GM12878 (cell line): ENCODE measurements around the gene NUMBL. TPM values are rescaled to one million over a fixed set of nuclear protein-coding genes. Genes with fewer than 3 reads are reported as not detected.
"Not testable (repeated sequence)": the region's sequence is repeated elsewhere in the genome, so short reads cannot be mapped to it uniquely, and the experiment has no call there.

Source experiments
- ATAC-seq: fragments of 200-7000 bp; cut with Tn5 transposase; 3 replicates; pipeline ENCODE4 v1.9.1; 2020; ENCODE audit warnings: mild to moderate bottlenecking, moderate library complexity
- BruUV-seq: library from RNA; stranded (reverse); fragments of 400-500 nt; replicated peaks from 2 replicates; lab custom pipeline; 2021; lab: Mats Ljungman, UMichigan
- CTCF ChIA-PET: fragments of 300-600 bp; sonication (Branson Sonifier 250); formaldehyde crosslinking; extraction: SDS; loops from one replicate; lab custom pipeline; 2021; ENCODE audit warnings: inconsistent platforms; lab: Yijun Ruan, JAX
- POLR2A ChIA-PET: fragments of 350-600 bp; formaldehyde crosslinking; extraction: SDS; loops from one replicate; lab custom pipeline; 2021; ENCODE audit warnings: inconsistent platforms; lab: Charles Lee
- RAD21 ChIA-PET: fragments of 300-600 bp; sonication (Branson Sonifier 250); formaldehyde crosslinking; loops from one replicate; lab custom pipeline; 2023; ENCODE audit warnings: antibody characterized with exemption; ENCODE audit not compliant: unreplicated experiment; lab: Charles Lee
- SMC1A ChIA-PET: fragments of 300-600 bp; sonication (Branson Sonifier 250); formaldehyde crosslinking; loops from one replicate; lab custom pipeline; 2023; ENCODE audit not compliant: unreplicated experiment, uncharacterized antibody; lab: Charles Lee
- DNase-seq: peaks from one replicate; pipeline ENCODE4 v3.0.0-alpha.2; 2011; ENCODE audit warnings: low read depth, low spot score
- FAIRE-seq: peaks from 3 replicates; lab custom pipeline; 2011; peaks lifted over from hg19 to GRCh38; lab: Jason Lieb, UNC
- H2AFZ ChIP-seq: 2 replicates; pipeline ENCODE4 v1.6.0; 2011; ENCODE audit warnings: low read depth, low read length, control low read depth; ENCODE audit not compliant: control insufficient read depth
- H3K27ac ChIP-seq: 2 replicates; pipeline ENCODE4 v1.5.1; 2011; ENCODE audit warnings: control low read depth; ENCODE audit not compliant: control insufficient read depth, insufficient read depth
- H3K27me3 ChIP-seq, 2 experiments: replicated peaks in 1 of 2; 2 replicates each; pipeline versions ENCODE4 v1.6.0 to v1.6.1; 2011; ENCODE audit warnings: low read length in 1 of 2; ENCODE audit not compliant: control insufficient read depth in 2 of 2, insufficient read depth in 2 of 2
- H3K36me3 ChIP-seq, 2 experiments: 2 replicates each; pipeline ENCODE4 v1.5.1; 2011; ENCODE audit warnings: low read length in 1 of 2; ENCODE audit not compliant: control insufficient read depth in 2 of 2, insufficient read depth in 2 of 2
- H3K4me1 ChIP-seq: 2 replicates; pipeline ENCODE4 v1.6.1; 2011; ENCODE audit warnings: mild to moderate bottlenecking, low read length, moderate library complexity, mixed read lengths; ENCODE audit not compliant: control insufficient read depth, insufficient read depth
- H3K4me2 ChIP-seq: 2 replicates; pipeline ENCODE4 v1.6.0; 2011; ENCODE audit warnings: control low read depth; ENCODE audit not compliant: control insufficient read depth, insufficient read depth
- H3K4me3 ChIP-seq: fragments of 200-600 bp; sonication (generic); 2 replicates; pipeline ENCODE4 v1.5.1; 2016
- H3K79me2 ChIP-seq: 2 replicates; pipeline ENCODE4 v1.6.0; 2011; ENCODE audit warnings: low read length; ENCODE audit not compliant: control insufficient read depth, insufficient read depth
- H3K9ac ChIP-seq: 2 replicates; pipeline ENCODE4 v1.8.0; 2011; ENCODE audit warnings: low read length, control low read depth, mixed read lengths; ENCODE audit not compliant: control insufficient read depth, insufficient read depth
- H3K9me3 ChIP-seq: replicated peaks from 3 replicates; pipeline ENCODE4 v1.5.1; 2011; ENCODE audit warnings: mild to moderate bottlenecking, low read length; ENCODE audit not compliant: control insufficient read depth, insufficient read depth
- H4K20me1 ChIP-seq: 2 replicates; pipeline ENCODE4 v1.6.0; 2011; ENCODE audit not compliant: control insufficient read depth, insufficient read depth
- DPF2 ChIP-seq: fragments of 450-650 bp; IDR thresholded peaks from 2 replicates; pipeline ENCODE4 v1.6.1; 2017; ENCODE audit warnings: mild to moderate bottlenecking
- IRF4 ChIP-seq: IDR thresholded peaks from 2 replicates; pipeline ENCODE4 v1.6.1; 2011; ENCODE audit warnings: low read depth, low read length
- ZNF622 ChIP-seq: fragments of 450-650 bp; IDR thresholded peaks from 2 replicates; pipeline ENCODE4 v1.6.1; 2017; ENCODE audit warnings: mild to moderate bottlenecking, inconsistent platforms
- WGBS: methylation state at CpG from one replicate; pipeline ENCODE4 v1.1.6; 2016; ENCODE audit warnings: low lambda C conversion rate; ENCODE audit not compliant: insufficient replicate concordance, insufficient coverage; ENCODE audit errors: missing lambda C conversion rate; 5-methylcytosine and 5-hydroxymethylcytosine counted together
- in situ Hi-C: fragments of 300-500 bp; cut with MboI; formaldehyde crosslinking; loops from 9 replicates; pipeline ENCODE4 v1.14.3; 2018; ENCODE audit warnings: mixed read lengths
- intact Hi-C: fragments of 100-400 bp; cut with micrococcal nuclease; formaldehyde crosslinking; loops from one replicate; pipeline ENCODE4 v1.14.2; 2022; ENCODE audit not compliant: unreplicated experiment
- polyA plus RNA-seq, 11 experiments: library from polyadenylated mRNA; depleted of rRNA in 4 of 11; unstranded in 6 of 11; stranded (reverse) in 5 of 11; fragments of >200 nt; fragmentation: Nextera tagmentation in 4 of 11; fragmentation: Illumina TruSeq in 1 of 11; extraction: Ambion mirVana in 4 of 11; extraction: Trizol in 1 of 11; gene quantifications; 1 replicate in 1 of 11; 2 replicates in 10 of 11; pipeline versions ENCODE4 v1.2.1 to v1.2.3, GENCODE V29; 2011 to 2016; ENCODE audit warnings: inconsistent platforms in 2 of 11, missing spikeins in 2 of 11, low read depth in 1 of 11
- total RNA-seq, 4 experiments: library from RNA; depleted of rRNA in 3 of 4; stranded (reverse); fragments of >200 nt in 3 of 4; fragmentation: Illumina TruSeq in 1 of 4; extraction: Trizol in 1 of 4; gene quantifications; 2 replicates each; pipeline versions ENCODE4 v1.2.1 to v1.2.3, GENCODE V29; 2013 to 2021
- TF ChIP-seq, protein P1 (sequence below): fragments of 150-350 bp; IDR thresholded peaks from 2 replicates; pipeline ENCODE4 v1.6.1; 2014; ENCODE audit warnings: mild to moderate bottlenecking, low read depth, low read length

NUMBL gene
- total and polyA plus RNA-seq, 10 of the 15 experiments (the other 5 are each of a cell fraction or from before 2014, with no cell fraction given): 0.16 to 9.4 (median 1.9) TPM

DNA sequence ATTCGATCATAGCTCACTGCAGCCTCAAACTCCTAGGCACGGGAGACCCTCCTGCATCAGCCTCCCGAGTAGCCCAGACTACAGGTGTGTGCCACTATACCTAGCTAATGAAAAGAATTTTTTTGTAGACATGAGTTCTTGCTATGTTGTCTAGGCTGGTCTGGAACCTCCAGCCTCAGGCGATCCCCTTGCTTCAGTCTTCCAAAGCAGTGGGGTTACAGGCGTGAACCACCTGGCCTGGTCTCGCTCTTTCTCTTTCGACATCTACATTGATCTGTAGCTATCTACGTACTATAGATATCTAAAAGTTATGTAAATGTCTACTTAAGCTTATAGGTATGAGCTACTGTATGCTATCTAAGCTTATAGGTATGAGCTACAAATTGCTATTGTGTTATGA, 32.4 kb downstream of the NUMBL start (continued):
- TF ChIP-seq, protein P1, sequence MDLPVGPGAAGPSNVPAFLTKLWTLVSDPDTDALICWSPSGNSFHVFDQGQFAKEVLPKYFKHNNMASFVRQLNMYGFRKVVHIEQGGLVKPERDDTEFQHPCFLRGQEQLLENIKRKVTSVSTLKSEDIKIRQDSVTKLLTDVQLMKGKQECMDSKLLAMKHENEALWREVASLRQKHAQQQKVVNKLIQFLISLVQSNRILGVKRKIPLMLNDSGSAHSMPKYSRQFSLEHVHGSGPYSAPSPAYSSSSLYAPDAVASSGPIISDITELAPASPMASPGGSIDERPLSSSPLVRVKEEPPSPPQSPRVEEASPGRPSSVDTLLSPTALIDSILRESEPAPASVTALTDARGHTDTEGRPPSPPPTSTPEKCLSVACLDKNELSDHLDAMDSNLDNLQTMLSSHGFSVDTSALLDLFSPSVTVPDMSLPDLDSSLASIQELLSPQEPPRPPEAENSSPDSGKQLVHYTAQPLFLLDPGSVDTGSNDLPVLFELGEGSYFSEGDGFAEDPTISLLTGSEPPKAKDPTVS: no peak
- TF ChIP-seq ZNF622 (no peak), IRF4 (no peak), DPF2 (no peak)

- POLR2A ChIA-PET, H3K79me2 ChIP-seq, H3K4me1 ChIP-seq, H3K36me3 ChIP-seq, H3K4me2 ChIP-seq, intact Hi-C loops, H2AFZ ChIP-seq, DNase-seq, FAIRE-seq, H3K27me3 ChIP-seq, BruUV-seq, H3K27ac ChIP-seq, ATAC-seq, H3K9ac ChIP-seq, H4K20me1 ChIP-seq, H3K9me3 ChIP-seq, H3K4me3 ChIP-seq, RAD21 ChIA-PET, SMC1A ChIA-PET: not testable (repeated sequence)
- in situ Hi-C loops: loop anchor here (5.0 to 10.0 kb wide), 2 partner anchors 167 to 499 kb away; no protein-coding TSS in a partner anchor
- WGBS: 48% methylated on average over 7 of the region's 7 CpGs
- CTCF ChIA-PET: interaction anchor here (1.0 kb wide), 1 partner anchor 21 kb away, joined by 3 read pairs; no protein-coding TSS in a partner anchor
Observed at GRCh38 chr19:40655684-40656083, 34.8 kb downstream of the NUMBL start.
